Mesenchymal stem cell (in vitro differentiated cells and primary cell): ENCODE results near the gene ADISSP.

ENCODE experiments used
- DNase-seq: peaks from one replicate; pipeline ENCODE4 v3.0.0-alpha.2; 2013
- H2AFZ ChIP-seq: one replicate; pipeline ENCODE4 v1.6.1; 2013; ENCODE audit warnings: low read depth, mild to moderate bottlenecking, control low read depth, inconsistent platforms, low read length, moderate library complexity
- H2AK5ac ChIP-seq: 2 replicates; pipeline ENCODE4 v1.6.1; 2013; ENCODE audit warnings: low read length, moderate library complexity, mild to moderate bottlenecking, inconsistent platforms; ENCODE audit not compliant: severe bottlenecking
- H2BK120ac ChIP-seq: one replicate; pipeline ENCODE4 v1.6.1; 2013; ENCODE audit warnings: low read depth, mild to moderate bottlenecking, inconsistent platforms, low read length, moderate library complexity
- H2BK12ac ChIP-seq, 2 experiments: one replicate each; pipeline ENCODE4 v1.6.1; 2013; ENCODE audit warnings: inconsistent platforms in 2 of 2, low read length in 2 of 2, mild to moderate bottlenecking in 2 of 2, moderate library complexity in 2 of 2, control low read depth in 1 of 2
- H2BK15ac ChIP-seq: one replicate; pipeline ENCODE4 v1.6.1; 2013; ENCODE audit warnings: mild to moderate bottlenecking, low read depth, inconsistent platforms; ENCODE audit not compliant: poor library complexity, severe bottlenecking
- H2BK5ac ChIP-seq: 2 replicates; pipeline ENCODE4 v1.6.1; 2013; ENCODE audit warnings: low read depth, mild to moderate bottlenecking, low read length, control low read depth, inconsistent platforms; ENCODE audit not compliant: poor library complexity, severe bottlenecking
- H3K14ac ChIP-seq, 2 experiments: one replicate each; pipeline ENCODE4 v1.6.1; 2013; ENCODE audit warnings: inconsistent platforms in 2 of 2, low read length in 2 of 2, control low read depth in 1 of 2, mild to moderate bottlenecking in 1 of 2, moderate library complexity in 1 of 2
- H3K18ac ChIP-seq, 2 experiments: one replicate each; pipeline ENCODE4 v1.6.1; 2013; ENCODE audit warnings: inconsistent platforms in 2 of 2, low read length in 2 of 2, control low read depth in 1 of 2, low read depth in 1 of 2, mild to moderate bottlenecking in 1 of 2
- H3K23ac ChIP-seq, 2 experiments: one replicate each; pipeline ENCODE4 v1.6.1; 2013; ENCODE audit warnings: inconsistent platforms in 2 of 2, low read length in 2 of 2, mild to moderate bottlenecking in 2 of 2, moderate library complexity in 2 of 2, control low read depth in 1 of 2
- H3K27ac ChIP-seq: 2 replicates; pipeline ENCODE4 v1.5.1; 2013; ENCODE audit warnings: mild to moderate bottlenecking, moderate library complexity, low read length, control low read depth, inconsistent platforms; ENCODE audit not compliant: poor library complexity, severe bottlenecking
- H3K27me3 ChIP-seq, 2 experiments: 2 replicates each; pipeline versions ENCODE4 v1.6.1 to v1.7.0; 2013; ENCODE audit warnings: low read length in 2 of 2, mild to moderate bottlenecking in 2 of 2, moderate library complexity in 2 of 2, control low read depth in 1 of 2, inconsistent platforms in 1 of 2; ENCODE audit not compliant: control insufficient read depth in 1 of 2, insufficient read depth in 1 of 2
- H3K36me3 ChIP-seq, 2 experiments: 2 replicates each; pipeline versions ENCODE4 v1.6.1 to v1.7.0; 2013; ENCODE audit warnings: low read length in 2 of 2, control low read depth in 1 of 2, inconsistent platforms in 1 of 2, low read depth in 1 of 2, mild to moderate bottlenecking in 1 of 2; ENCODE audit not compliant: insufficient read depth in 2 of 2, control insufficient read depth in 1 of 2
- H3K4ac ChIP-seq, 2 experiments: one replicate each; pipeline ENCODE4 v1.6.1; 2013; ENCODE audit warnings: inconsistent platforms in 2 of 2, low read length in 2 of 2, mild to moderate bottlenecking in 2 of 2, moderate library complexity in 2 of 2, control low read depth in 1 of 2, low read depth in 1 of 2
- H3K4me1 ChIP-seq: 2 replicates; pipeline ENCODE4 v1.6.1; 2013; ENCODE audit warnings: low read depth, low read length, control low read depth; ENCODE audit not compliant: control insufficient read depth, insufficient read depth
- H3K4me2 ChIP-seq: 2 replicates; pipeline ENCODE4 v1.6.1; 2013; ENCODE audit warnings: low read length, mild to moderate bottlenecking, inconsistent platforms; ENCODE audit not compliant: poor library complexity, severe bottlenecking
- H3K4me3 ChIP-seq, 2 experiments: 2 replicates each; pipeline versions ENCODE4 v1.5.1 to v1.7.0; 2013; ENCODE audit warnings: low read length in 2 of 2, mild to moderate bottlenecking in 2 of 2, control low read depth in 1 of 2, low read depth in 1 of 2; ENCODE audit not compliant: insufficient read depth in 1 of 2
- H3K79me1 ChIP-seq: replicated peaks from 2 replicates; pipeline ENCODE4 v1.6.1; 2013; ENCODE audit warnings: mild to moderate bottlenecking, control low read depth, low read length, inconsistent platforms; ENCODE audit not compliant: poor library complexity, severe bottlenecking
- H3K9ac ChIP-seq: 2 replicates; pipeline ENCODE4 v1.7.0; 2013; ENCODE audit warnings: mild to moderate bottlenecking, low read length, moderate library complexity
- H3K9me3 ChIP-seq: 2 replicates; pipeline ENCODE4 v1.7.0; 2013; ENCODE audit warnings: mild to moderate bottlenecking, low read length; ENCODE audit not compliant: control insufficient read depth
- H4K8ac ChIP-seq: one replicate; pipeline ENCODE4 v1.6.1; 2013; ENCODE audit warnings: inconsistent platforms, mild to moderate bottlenecking, low read length, moderate library complexity
- H4K91ac ChIP-seq: one replicate; pipeline ENCODE4 v1.6.1; 2013; ENCODE audit warnings: mild to moderate bottlenecking, low read length, inconsistent platforms
- WGBS: methylation state at CpG from one replicate; pipeline ENCODE4 v1.1.7; 2013; ENCODE audit warnings: mixed read lengths; 5-methylcytosine and 5-hydroxymethylcytosine counted together

Gene ADISSP

GRCh38 chr20:3723284-3723683 is 44.3 kb downstream of the ADISSP start:
- H3K14ac ChIP-seq: no peak overlapping the region
- no peak overlapping the region for H2AFZ ChIP-seq
- no peak for DNase-seq
- H3K4ac ChIP-seq: no peak overlapping the region
- no peaks in the 10 kb centered on the region for H3K79me1 ChIP-seq
- no peak overlapping the region for H2BK120ac ChIP-seq
- no peak overlapping the region for H2BK15ac ChIP-seq
- no peak overlapping the region for H2BK5ac ChIP-seq
- H3K27ac ChIP-seq: no peak overlapping the region
- H3K9ac ChIP-seq: no peak overlapping the region
- H3K4me1 ChIP-seq: no peaks in the 10 kb centered on the region
- no peak overlapping the region for H3K4me3 ChIP-seq
- H3K23ac ChIP-seq: no peak overlapping the region
- WGBS: 89% methylated on average over 7 of the region's 8 CpGs
- H3K4me2 ChIP-seq: no peak overlapping the region
- H2AK5ac ChIP-seq: no peak overlapping the region
- H4K8ac ChIP-seq: no peak overlapping the region
- no peaks in the 10 kb centered on the region for H3K9me3 ChIP-seq
- no peaks in the 10 kb centered on the region for H3K36me3 ChIP-seq
- H3K27me3 ChIP-seq: peaks cover 10 to 21% of the 10 kb centered on the region in 2 experiments
- H4K91ac ChIP-seq: no peak overlapping the region
- no peak overlapping the region for H2BK12ac ChIP-seq
- no peak overlapping the region for H3K18ac ChIP-seq

- H2AK5ac ChIP-seq: no peak overlapping the region
- no peak overlapping the region for H2BK5ac ChIP-seq
- no peak overlapping the region for H3K4me2 ChIP-seq
- H3K27ac ChIP-seq: no peak overlapping the region
- H3K4ac ChIP-seq: no peak overlapping the region
- no peak for DNase-seq
- H4K91ac ChIP-seq: no peak overlapping the region
- no peak overlapping the region for H2AFZ ChIP-seq
- no peak overlapping the region for H3K23ac ChIP-seq
- H3K9me3 ChIP-seq: no peaks in the 10 kb centered on the region
- H3K14ac ChIP-seq: no peak overlapping the region
- 44% methylated on average over 2 of the region's 4 CpGs for whole genome bisulfite sequencing
- no peak overlapping the region for H4K8ac ChIP-seq
- H3K9ac ChIP-seq: no peak overlapping the region
- H2BK15ac ChIP-seq: no peak overlapping the region
- no peak overlapping the region for H3K4me3 ChIP-seq
- H3K27me3 ChIP-seq: peaks cover 8 to 10% of the 10 kb centered on the region in 2 experiments
- no peak overlapping the region for H3K18ac ChIP-seq
- no peaks in the 10 kb centered on the region for H3K4me1 ChIP-seq
- no peak overlapping the region for H2BK120ac ChIP-seq
- no peaks in the 10 kb centered on the region for H3K36me3 ChIP-seq
- no peaks in the 10 kb centered on the region for H3K79me1 ChIP-seq
- no peak overlapping the region for H2BK12ac ChIP-seq
Measured at GRCh38 chr20:3721912-3722311, 45.6 kb downstream of the ADISSP start.

GRCh38 chr20:3720626-3721025 is 46.9 kb downstream of the ADISSP start:
- Histone ChIP-seq H3K27me3 (peaks cover 4 to 10% of the 10 kb centered on the region in 2 experiments), H2AK5ac (no peak overlapping the region), H3K4me3 (no peak overlapping the region), H3K9ac (no peak overlapping the region), H4K8ac (no peak overlapping the region), H2BK120ac (no peak overlapping the region), H3K9me3 (no peaks in the 10 kb centered on the region), H4K91ac (no peak overlapping the region), H3K4me2 (no peak overlapping the region), H2BK5ac (no peak overlapping the region), H3K18ac (no peak overlapping the region), H3K79me1 (no peaks in the 10 kb centered on the region), H2BK12ac (no peak overlapping the region), H2AFZ (no peak overlapping the region), H3K14ac (no peak overlapping the region), H2BK15ac (no peak overlapping the region), H3K27ac (no peak overlapping the region), H3K36me3 (no peaks in the 10 kb centered on the region), H3K4me1 (no peaks in the 10 kb centered on the region), H3K23ac (no peak overlapping the region), H3K4ac (no peak overlapping the region)
- DNase-seq: no peak
- 86% methylated on average over 5 of the region's 6 CpGs for WGBS

- WGBS: 78% methylated on average over 2 of the region's 2 CpGs
- H3K4me1 ChIP-seq: no peaks in the 10 kb centered on the region
- no peaks in the 10 kb centered on the region for H3K9me3 ChIP-seq
- H2AFZ ChIP-seq: no peak overlapping the region
- no peak overlapping the region for H2AK5ac ChIP-seq
- no peak overlapping the region for H3K4me3 ChIP-seq
- H3K27me3 ChIP-seq: peaks cover 3 to 10% of the 10 kb centered on the region in 2 experiments
- no peak overlapping the region for H2BK15ac ChIP-seq
- H3K4ac ChIP-seq: no peak overlapping the region
- no peaks in the 10 kb centered on the region for H3K79me1 ChIP-seq
- H2BK120ac ChIP-seq: no peak overlapping the region
- DNase-seq: no peak
- no peak overlapping the region for H3K23ac ChIP-seq
- H3K9ac ChIP-seq: no peak overlapping the region
- no peak overlapping the region for H2BK12ac ChIP-seq
- H3K4me2 ChIP-seq: no peak overlapping the region
- no peak overlapping the region for H3K27ac ChIP-seq
- no peak overlapping the region for H3K18ac ChIP-seq
- H4K91ac ChIP-seq: no peak overlapping the region
- no peak overlapping the region for H4K8ac ChIP-seq
- no peak overlapping the region for H3K14ac ChIP-seq
- no peaks in the 10 kb centered on the region for H3K36me3 ChIP-seq
- no peak overlapping the region for H2BK5ac ChIP-seq
Measured at GRCh38 chr20:3720068-3720467, 47.5 kb downstream of the ADISSP start.
